ENCODE results near the gene CARHSP1. TPM values are rescaled to one million over a fixed set of nuclear protein-coding genes. Genes with fewer than 3 reads are reported as not detected.

CARHSP1 gene
- total and polyA plus RNA-seq, 9 of the 15 experiments (the other 6 are each of a cell fraction or from before 2014, with no cell fraction given): 5.8 to 114 (median 41.1) TPM

DNA sequence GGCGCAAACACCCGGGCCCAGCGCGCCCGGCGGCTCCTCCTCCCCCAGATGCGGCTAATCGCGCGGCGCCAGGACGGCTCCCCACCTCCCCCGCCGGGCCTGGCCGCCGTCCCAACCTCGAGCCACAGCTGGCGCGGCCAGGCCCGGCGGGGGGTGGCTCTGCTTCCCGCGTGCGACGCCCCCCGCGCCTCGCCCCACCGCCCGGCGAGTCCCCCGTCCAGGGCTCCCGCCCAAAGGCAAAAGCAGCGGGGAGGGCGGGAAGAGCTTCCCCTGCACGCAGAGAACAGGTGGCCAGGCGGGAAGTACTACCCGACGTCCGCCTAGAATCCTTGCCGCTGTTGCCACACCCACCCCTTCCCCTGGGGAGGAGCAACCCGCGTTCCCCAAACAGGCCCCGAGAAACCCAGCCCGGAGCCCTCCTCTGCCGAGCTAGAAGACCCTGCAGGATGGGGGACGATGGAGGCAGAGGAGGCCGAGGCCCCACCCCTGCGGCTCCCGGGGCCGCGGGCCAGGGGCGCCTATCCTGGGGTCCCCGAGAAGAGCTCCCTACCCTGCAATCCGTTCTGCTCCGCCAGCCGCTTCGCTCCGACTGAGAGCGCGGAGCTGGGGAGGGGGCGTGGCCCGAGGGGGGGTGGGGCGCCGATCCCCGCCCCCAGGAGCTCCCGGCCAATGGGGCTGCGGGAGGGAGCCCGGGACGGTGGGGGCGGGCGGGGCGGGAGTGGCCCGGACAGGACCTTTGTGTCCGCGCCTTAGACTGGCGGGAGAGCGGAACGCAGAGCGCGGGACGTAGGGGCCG, at the start of gene CARHSP1 (continued):
- TF ChIP-seq, protein P1, sequence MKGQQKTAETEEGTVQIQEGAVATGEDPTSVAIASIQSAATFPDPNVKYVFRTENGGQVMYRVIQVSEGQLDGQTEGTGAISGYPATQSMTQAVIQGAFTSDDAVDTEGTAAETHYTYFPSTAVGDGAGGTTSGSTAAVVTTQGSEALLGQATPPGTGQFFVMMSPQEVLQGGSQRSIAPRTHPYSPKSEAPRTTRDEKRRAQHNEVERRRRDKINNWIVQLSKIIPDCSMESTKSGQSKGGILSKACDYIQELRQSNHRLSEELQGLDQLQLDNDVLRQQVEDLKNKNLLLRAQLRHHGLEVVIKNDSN (CRISPR knock-in tag; IDR thresholded peaks at IDR 0.05): no peak
- TF ChIP-seq CHD4 (IDR thresholded peaks at IDR 0.05; ENCODE audit: insufficient read depth, insufficient replicate concordance, low read depth, low read length, poor library complexity, severe bottlenecking) (no peak), NCOA6 (IDR thresholded peaks at IDR 0.05) (no peak), FOXA3 (CRISPR knock-in tag; conservative IDR thresholded peaks at IDR 0.05 in 1 of 2, IDR thresholded peaks at IDR 0.05 in 1 of 2) (no peak), CREBBP (IDR thresholded peaks at IDR 0.05; ENCODE audit: low read depth, low read length) (no peak), ELF1 (tag; IDR thresholded peaks at IDR 0.05) (no peak), RBM15 (IDR thresholded peaks at IDR 0.05; ENCODE audit: insufficient read depth, low read length) (no peak), CHCHD3 (CRISPR knock-in tag; IDR thresholded peaks at IDR 0.05) (no peak), ARID1B (IDR thresholded peaks at IDR 0.05) (peak; percentile 81), NR2C2 (CRISPR knock-in tag; IDR thresholded peaks at IDR 0.05) (no peak), NR2C2 (tag; IDR thresholded peaks at IDR 0.05) (no peak; the same call in 1 of the 2 replicates), NBN (IDR thresholded peaks at IDR 0.05; ENCODE audit: low read depth) (no peak), ETV1 (tag; conservative IDR thresholded peaks at IDR 0.05; ENCODE audit: low read depth) (no peak), SAFB2 (IDR thresholded peaks at IDR 0.05; ENCODE audit: borderline replicate concordance, low read depth, low read length, severe bottlenecking) (no peak), ADNP (tag; IDR thresholded peaks at IDR 0.05) (no peak), ATF1 (CRISPR knock-in tag; IDR thresholded peaks at IDR 0.05) (no peak), ATF1 (tag; IDR thresholded peaks at IDR 0.05) (no peak), SRSF3 (IDR thresholded peaks at IDR 0.05; ENCODE audit: insufficient read depth, low read length) (no peak), NCOR1 (IDR thresholded peaks at IDR 0.05) (peak; percentile 87)
- TF ChIP-seq, protein P2, sequence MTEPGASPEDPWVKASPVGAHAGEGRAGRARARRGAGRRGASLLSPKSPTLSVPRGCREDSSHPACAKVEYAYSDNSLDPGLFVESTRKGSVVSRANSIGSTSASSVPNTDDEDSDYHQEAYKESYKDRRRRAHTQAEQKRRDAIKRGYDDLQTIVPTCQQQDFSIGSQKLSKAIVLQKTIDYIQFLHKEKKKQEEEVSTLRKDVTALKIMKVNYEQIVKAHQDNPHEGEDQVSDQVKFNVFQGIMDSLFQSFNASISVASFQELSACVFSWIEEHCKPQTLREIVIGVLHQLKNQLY (CRISPR knock-in tag; conservative IDR thresholded peaks at IDR 0.05): no peak

Measured in K562 (cell line).